DND-41 (cell line): Measurements from ENCODE around the gene CD1D.

Source experiments
- EZH2 ChIP-seq: IDR thresholded peaks from 3 replicates; pipeline ENCODE4 v1.6.1; 2012; ENCODE audit warnings: borderline replicate concordance, low read depth, mild to moderate bottlenecking, moderate library complexity, low read length, inconsistent platforms; ENCODE audit not compliant: severe bottlenecking
- TF ChIP-seq, protein P1 (sequence below): IDR thresholded peaks from 2 replicates; pipeline ENCODE4 v1.5.1; 2012; ENCODE audit warnings: borderline replicate concordance, low read length, moderate library complexity, mild to moderate bottlenecking; ENCODE audit not compliant: poor library complexity, severe bottlenecking; ENCODE audit errors: extremely low read depth

DNA sequence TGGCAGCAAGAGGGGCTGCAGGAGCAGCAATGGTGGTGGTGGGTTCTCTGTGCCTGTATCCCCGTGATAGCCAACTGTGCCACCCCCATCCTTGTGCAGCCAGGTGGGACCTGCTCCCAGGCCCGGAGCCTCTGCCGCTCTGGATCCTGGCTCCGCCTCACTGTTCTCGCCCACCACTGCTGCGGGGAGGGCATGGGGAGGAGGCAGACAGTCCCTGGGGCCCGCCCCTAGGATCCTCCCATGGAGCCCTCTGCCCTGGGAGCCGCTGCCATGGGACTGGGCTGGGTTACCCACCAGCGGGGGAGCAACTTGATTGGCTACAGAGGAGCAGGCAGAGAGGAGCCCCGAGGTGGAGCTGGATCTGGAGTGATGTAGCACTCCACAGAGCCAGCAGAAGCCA, 31.6 kb downstream of the CD1D start:
- no peak for TF ChIP-seq EZH2
- TF ChIP-seq, protein P1, sequence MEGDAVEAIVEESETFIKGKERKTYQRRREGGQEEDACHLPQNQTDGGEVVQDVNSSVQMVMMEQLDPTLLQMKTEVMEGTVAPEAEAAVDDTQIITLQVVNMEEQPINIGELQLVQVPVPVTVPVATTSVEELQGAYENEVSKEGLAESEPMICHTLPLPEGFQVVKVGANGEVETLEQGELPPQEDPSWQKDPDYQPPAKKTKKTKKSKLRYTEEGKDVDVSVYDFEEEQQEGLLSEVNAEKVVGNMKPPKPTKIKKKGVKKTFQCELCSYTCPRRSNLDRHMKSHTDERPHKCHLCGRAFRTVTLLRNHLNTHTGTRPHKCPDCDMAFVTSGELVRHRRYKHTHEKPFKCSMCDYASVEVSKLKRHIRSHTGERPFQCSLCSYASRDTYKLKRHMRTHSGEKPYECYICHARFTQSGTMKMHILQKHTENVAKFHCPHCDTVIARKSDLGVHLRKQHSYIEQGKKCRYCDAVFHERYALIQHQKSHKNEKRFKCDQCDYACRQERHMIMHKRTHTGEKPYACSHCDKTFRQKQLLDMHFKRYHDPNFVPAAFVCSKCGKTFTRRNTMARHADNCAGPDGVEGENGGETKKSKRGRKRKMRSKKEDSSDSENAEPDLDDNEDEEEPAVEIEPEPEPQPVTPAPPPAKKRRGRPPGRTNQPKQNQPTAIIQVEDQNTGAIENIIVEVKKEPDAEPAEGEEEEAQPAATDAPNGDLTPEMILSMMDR = no peak
